Transverse colon (tissue), 4 donors: ENCODE results near the gene GDI1. TPM values are rescaled to one million over a fixed set of nuclear protein-coding genes. Genes with fewer than 3 reads are reported as not detected.

ENCODE experiments used
- DNase-seq: peaks from one replicate; pipeline ENCODE4 v3.0.0-alpha.2; 2019
- H3K27ac ChIP-seq, 4 donors: fragments of 200-600 bp; sonication (generic); 2 replicates each; pipeline ENCODE4 v1.5.1; 2016 to 2018; ENCODE audit warnings: inconsistent platforms in 4 of 4
- H3K27me3 ChIP-seq: fragments of 200-600 bp; sonication (generic); 2 replicates; pipeline ENCODE4 v1.5.1; 2017; ENCODE audit warnings: inconsistent platforms
- H3K36me3 ChIP-seq, 4 donors: fragments of 200-600 bp; sonication (generic); 2 replicates each; pipeline ENCODE4 v1.5.1; 2017 to 2019; ENCODE audit warnings: inconsistent platforms in 4 of 4
- H3K4me1 ChIP-seq, 4 donors: fragments of 200-600 bp; sonication (generic); 2 replicates each; pipeline ENCODE4 v1.5.1; 2017 to 2020; ENCODE audit warnings: inconsistent platforms in 4 of 4
- H3K4me3 ChIP-seq, 4 donors: fragments of 200-600 bp; sonication (generic); 1 replicate in 1 of 4; 2 replicates in 3 of 4; pipeline versions ENCODE4 v1.5.1 to v1.6.1; 2017 to 2019; ENCODE audit warnings: inconsistent platforms in 4 of 4
- H3K9me3 ChIP-seq, 2 donors: fragments of 200-600 bp; sonication (generic); 2 replicates each; pipeline ENCODE4 v1.5.1; 2017 to 2019; ENCODE audit warnings: inconsistent platforms in 2 of 2
- EP300 ChIP-seq: sonication (generic); formaldehyde crosslinking; IDR thresholded peaks from one replicate; pipeline ENCODE4 v1.6.1; 2017; ENCODE audit warnings: antibody characterized with exemption, low read depth
- POLR2A ChIP-seq: fragments of 450-650 bp; IDR thresholded peaks from one replicate; pipeline ENCODE4 v1.6.1; 2016; ENCODE audit warnings: antibody characterized with exemption, mild to moderate bottlenecking, moderate library complexity
- POLR2AphosphoS5 ChIP-seq, 3 donors: sonication (generic); formaldehyde crosslinking; IDR thresholded peaks; one replicate each; pipeline ENCODE4 v1.6.1; 2016; ENCODE audit warnings: antibody characterized with exemption in 3 of 3
- WGBS, 2 donors: methylation state at CpG; one replicate each; pipeline ENCODE4 v1.1.5; 2018; ENCODE audit warnings: low coverage in 1 of 2; 5-methylcytosine and 5-hydroxymethylcytosine counted together
- in situ Hi-C, 4 donors: fragments of 200-750 bp; cut with MboI; loops; one replicate each; pipeline versions ENCODE4 v1.15.0 to v1.15.1; 2017; ENCODE audit warnings: low sequenced_read_pairs in 3 of 4, low pct_ligation_motif_present in 1 of 4, low pct_unique_long_range_greater_than_20kb in 1 of 4
- intact Hi-C: fragments of 100-400 bp; cut with DNase I; formaldehyde crosslinking; loops from one replicate; pipeline ENCODE4 v1.15.1; 2023; ENCODE audit warnings: low total_unique reads
- total RNA-seq, 4 donors: library from RNA; depleted of rRNA; stranded (reverse); fragments of >200 nt; gene quantifications; one replicate each; pipeline ENCODE4 v1.1.0, GENCODE V29; 2016
- TF ChIP-seq, protein P1 (sequence below), 5 experiments: fragments of 200-600 bp in 3 of 5; fragments of 450-650 bp in 2 of 5; sonication (generic) in 3 of 5; IDR thresholded peaks; 1 replicate in 2 of 5; 2 replicates in 3 of 5; pipeline ENCODE4 v1.5.1; 2016 to 2017; ENCODE audit warnings: antibody characterized with exemption in 5 of 5, inconsistent platforms in 3 of 5, mild to moderate bottlenecking in 2 of 5, moderate library complexity in 1 of 5

The GDI1 gene
- total RNA-seq, 4 donors from 2014 or later: 86.6 to 173 (median 119) TPM

DNA sequence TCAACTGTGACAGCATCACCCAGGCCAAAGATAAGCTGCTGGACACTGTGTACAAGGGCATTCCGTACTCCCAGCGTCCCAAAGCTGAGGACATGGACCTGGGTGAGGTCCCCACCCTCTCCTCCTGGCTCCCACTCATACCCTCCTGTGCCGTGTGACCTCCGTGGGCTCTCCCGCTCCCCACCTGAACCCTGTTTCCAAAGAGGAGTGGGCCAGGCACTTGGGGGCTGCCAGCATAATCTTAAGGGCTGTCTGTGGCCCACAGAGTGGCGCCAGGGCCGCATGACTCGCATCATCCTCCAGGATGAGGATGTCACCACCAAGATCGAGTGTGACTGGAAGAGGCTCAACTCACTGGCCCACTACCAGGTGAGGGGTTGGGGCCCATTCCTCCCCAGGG lies 32.2 kb downstream of the GDI1 start:
- no peak for TF ChIP-seq EP300
- no peak for TF ChIP-seq POLR2AphosphoS5 (IDR thresholded peaks at IDR 0.05)
- TF ChIP-seq, protein P1, sequence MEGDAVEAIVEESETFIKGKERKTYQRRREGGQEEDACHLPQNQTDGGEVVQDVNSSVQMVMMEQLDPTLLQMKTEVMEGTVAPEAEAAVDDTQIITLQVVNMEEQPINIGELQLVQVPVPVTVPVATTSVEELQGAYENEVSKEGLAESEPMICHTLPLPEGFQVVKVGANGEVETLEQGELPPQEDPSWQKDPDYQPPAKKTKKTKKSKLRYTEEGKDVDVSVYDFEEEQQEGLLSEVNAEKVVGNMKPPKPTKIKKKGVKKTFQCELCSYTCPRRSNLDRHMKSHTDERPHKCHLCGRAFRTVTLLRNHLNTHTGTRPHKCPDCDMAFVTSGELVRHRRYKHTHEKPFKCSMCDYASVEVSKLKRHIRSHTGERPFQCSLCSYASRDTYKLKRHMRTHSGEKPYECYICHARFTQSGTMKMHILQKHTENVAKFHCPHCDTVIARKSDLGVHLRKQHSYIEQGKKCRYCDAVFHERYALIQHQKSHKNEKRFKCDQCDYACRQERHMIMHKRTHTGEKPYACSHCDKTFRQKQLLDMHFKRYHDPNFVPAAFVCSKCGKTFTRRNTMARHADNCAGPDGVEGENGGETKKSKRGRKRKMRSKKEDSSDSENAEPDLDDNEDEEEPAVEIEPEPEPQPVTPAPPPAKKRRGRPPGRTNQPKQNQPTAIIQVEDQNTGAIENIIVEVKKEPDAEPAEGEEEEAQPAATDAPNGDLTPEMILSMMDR (IDR thresholded peaks at IDR 0.05): no peak
- TF ChIP-seq POLR2A: no peak
- Histone ChIP-seq H3K27ac (no peak overlapping the region), H3K4me3 (no peak overlapping the region), H3K9me3 (no peaks in the 10 kb centered on the region), H3K27me3 (no peaks in the 10 kb centered on the region), H3K36me3 (no peaks in the 10 kb centered on the region), H3K4me1 (no peaks in the 10 kb centered on the region)
- 95% methylated on average over 9 of the region's 9 CpGs; no CpG with 5 or more reads in 1 of the 2 donors for WGBS, 2 donors
- in situ Hi-C loops (no loop called here), intact Hi-C loops (no loop called here)
- no peak for DNase-seq

DNA sequence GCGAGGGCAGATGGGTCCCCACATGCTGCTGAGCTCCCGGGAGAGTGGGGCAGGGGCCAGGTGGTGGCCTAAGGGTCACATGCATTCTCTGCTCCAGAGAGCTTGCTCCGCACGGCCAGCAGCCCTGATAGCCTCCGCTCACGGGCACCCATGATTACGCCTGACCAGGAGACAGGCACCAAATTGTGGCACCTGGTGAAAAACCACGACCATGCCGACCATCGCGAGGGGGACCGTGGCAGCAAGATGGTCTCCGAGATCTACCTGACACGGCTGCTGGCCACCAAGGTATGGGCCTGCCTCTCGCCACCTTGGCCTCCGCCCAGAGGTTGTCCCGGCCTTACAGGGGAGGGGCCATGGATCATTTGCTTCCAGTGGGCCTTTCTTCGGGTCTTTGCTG lies 32.9 kb downstream of the GDI1 start:
- DNase-seq: no peak
- Histone ChIP-seq H3K36me3 (no peaks in the 10 kb centered on the region), H3K9me3 (no peaks in the 10 kb centered on the region), H3K27me3 (no peaks in the 10 kb centered on the region), H3K27ac (no peak overlapping the region), H3K4me1 (no peaks in the 10 kb centered on the region), H3K4me3 (no peak overlapping the region)
- intact Hi-C loops: no loop called here
- in situ Hi-C loops: no loop called here
- 90% methylated on average over 18 of the region's 18 CpGs; no CpG with 5 or more reads in 1 of the 2 donors for WGBS, 2 donors
- TF ChIP-seq EP300: no peak
- TF ChIP-seq POLR2A: no peak
- no peak for TF ChIP-seq POLR2AphosphoS5 (IDR thresholded peaks at IDR 0.05)
- TF ChIP-seq, protein P1 (IDR thresholded peaks at IDR 0.05): no peak

DNA sequence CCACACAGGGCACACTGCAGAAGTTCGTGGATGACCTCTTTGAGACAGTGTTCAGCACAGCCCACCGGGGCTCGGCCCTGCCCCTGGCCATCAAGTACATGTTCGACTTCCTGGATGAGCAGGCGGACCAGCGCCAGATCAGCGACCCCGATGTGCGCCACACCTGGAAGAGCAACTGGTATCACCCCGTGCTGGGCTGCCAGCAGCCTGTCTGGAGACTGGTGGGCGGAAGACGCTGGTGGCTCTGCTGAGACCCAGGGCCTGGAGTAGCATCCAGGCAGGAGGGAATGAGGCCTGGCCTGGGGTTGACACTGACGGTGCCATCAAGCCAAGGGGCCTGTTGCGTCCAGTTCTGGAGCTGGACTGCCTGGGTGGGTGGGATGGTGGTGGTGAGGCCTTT lies 33.5 kb downstream of the GDI1 start:
- Histone ChIP-seq H3K9me3 (no peaks in the 10 kb centered on the region), H3K4me3 (no peak overlapping the region), H3K4me1 (no peaks in the 10 kb centered on the region), H3K27ac (no peak overlapping the region), H3K27me3 (no peaks in the 10 kb centered on the region), H3K36me3 (no peaks in the 10 kb centered on the region)
- 89% methylated on average over 14 of the region's 14 CpGs; no CpG with 5 or more reads in 1 of the 2 donors for WGBS, 2 donors
- no peak for DNase-seq
- in situ Hi-C loops: no loop called here
- intact Hi-C loops: no loop called here
- no peak for TF ChIP-seq POLR2A
- no peak for TF ChIP-seq EP300
- TF ChIP-seq, protein P1 (IDR thresholded peaks at IDR 0.05): no peak
- TF ChIP-seq POLR2AphosphoS5 (IDR thresholded peaks at IDR 0.05): no peak

DNA sequence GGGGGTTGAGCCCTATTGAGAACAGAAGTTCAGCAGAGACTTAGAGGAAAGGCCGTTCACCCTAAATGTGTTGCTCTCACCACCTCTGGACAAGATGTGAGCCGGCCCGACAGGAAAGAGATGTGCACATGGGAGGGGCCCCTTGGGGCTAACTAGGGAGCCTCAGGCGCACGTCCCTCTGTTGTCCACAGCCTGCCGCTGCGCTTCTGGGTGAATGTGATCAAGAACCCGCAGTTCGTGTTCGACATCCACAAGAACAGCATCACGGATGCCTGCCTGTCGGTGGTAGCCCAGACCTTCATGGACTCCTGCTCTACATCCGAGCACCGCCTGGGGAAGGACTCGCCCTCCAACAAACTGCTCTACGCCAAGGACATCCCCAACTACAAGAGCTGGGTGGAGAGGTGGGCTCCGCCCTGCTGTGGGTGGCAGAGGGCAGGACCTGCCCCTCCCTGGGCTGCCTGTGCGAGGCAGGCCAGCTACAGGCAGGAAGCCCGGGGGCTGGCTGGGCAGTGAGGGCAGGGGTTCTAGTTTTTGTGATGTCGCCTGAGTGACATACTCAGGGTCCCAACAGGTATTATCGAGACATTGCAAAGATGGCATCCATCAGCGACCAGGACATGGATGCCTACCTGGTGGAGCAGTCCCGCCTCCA lies 34.1 kb downstream of the GDI1 start:
- H3K4me1 ChIP-seq: no peaks in the 10 kb centered on the region
- in situ Hi-C loops (no loop called here), intact Hi-C loops (no loop called here)
- no peak for DNase-seq
- WGBS, 2 donors: 87% methylated on average over 20 of the region's 23 CpGs; no CpG with 5 or more reads in 1 of the 2 donors
- H3K27ac ChIP-seq: no peak overlapping the region
- H3K9me3 ChIP-seq: no peaks in the 10 kb centered on the region
- H3K4me3 ChIP-seq: no peak overlapping the region
- H3K27me3 ChIP-seq: no peaks in the 10 kb centered on the region
- H3K36me3 ChIP-seq: no peaks in the 10 kb centered on the region
- TF ChIP-seq EP300: no peak
- no peak for TF ChIP-seq POLR2A
- TF ChIP-seq, protein P1 (IDR thresholded peaks at IDR 0.05): no peak
- TF ChIP-seq POLR2AphosphoS5 (IDR thresholded peaks at IDR 0.05): no peak
